Adrenal gland (tissue), 12 donors: ENCODE measurements around the gene PRR3. TPM values are rescaled to one million over a fixed set of nuclear protein-coding genes. Genes with fewer than 3 reads are reported as not detected.
A peak's percentile ranks its signal among the peaks of the same experiment; 100 is the strongest.

Source experiments
- DNase-seq, 7 donors: peaks; one replicate each; pipeline ENCODE4 v3.0.0-alpha.2; 2019 to 2020
- H3K27ac ChIP-seq, 5 donors: fragments of 200-600 bp; sonication (generic) in 4 of 5; 1 replicate in 3 of 5; 2 replicates in 2 of 5; pipeline versions ENCODE4 v1.5.1 to v1.8.0; 2016 to 2020; ENCODE audit warnings: mild to moderate bottlenecking in 1 of 5
- H3K27me3 ChIP-seq: fragments of 200-600 bp; 2 replicates; pipeline ENCODE4 v1.8.0; 2021
- H3K36me3 ChIP-seq, 2 donors: fragments of 200-600 bp; replicated peaks in 1 of 2; 1 replicate in 1 of 2; 2 replicates in 1 of 2; pipeline versions ENCODE4 v1.5.1 to v1.8.0; 2018 to 2022
- H3K4me1 ChIP-seq, 2 donors: fragments of 200-600 bp; replicated peaks in 1 of 2; 1 replicate in 1 of 2; 2 replicates in 1 of 2; pipeline versions ENCODE4 v1.5.1 to v1.8.0; 2018 to 2021
- H3K4me3 ChIP-seq, 4 donors: fragments of 200-600 bp; sonication (generic) in 3 of 4; one replicate each; pipeline ENCODE4 v1.5.1; 2016 to 2018
- H3K9me3 ChIP-seq, 3 donors: fragments of 200-600 bp; sonication (generic) in 1 of 3; replicated peaks in 1 of 3; 1 replicate in 2 of 3; 2 replicates in 1 of 3; pipeline versions ENCODE4 v1.5.1 to v1.8.0; 2016 to 2021
- POLR2A ChIP-seq, 2 donors: fragments of 450-650 bp; IDR thresholded peaks; one replicate each; pipeline ENCODE4 v1.6.1; 2017; ENCODE audit warnings: antibody characterized with exemption in 2 of 2, mild to moderate bottlenecking in 2 of 2, moderate library complexity in 1 of 2
- WGBS, 4 donors: extraction: QIAGEN DNeasy Blood & Tissue Kit in 2 of 4; methylation state at CpG; one replicate each; pipeline versions ENCODE4 v1.1.5 to v1.1.7; 2013 to 2017; 5-methylcytosine and 5-hydroxymethylcytosine counted together
- intact Hi-C, 2 donors: fragments of 100-400 bp; cut with DNase I; formaldehyde crosslinking; loops; one replicate each; pipeline versions ENCODE4 v1.14.1 to v1.15.0; 2022 to 2023
- polyA plus RNA-seq, 3 donors: library from polyadenylated mRNA; stranded (reverse); fragments of 200-250 nt in 2 of 3; fragments of 350-450 nt in 1 of 3; fragmentation: Illumina TruSeq in 1 of 3; extraction: RNeasy Lipid Tissue Mini Kit (QIAGEN cat#74804) in 1 of 3; gene quantifications; one replicate each; pipeline ENCODE4 v1.2.3, GENCODE V29; 2013 to 2014
- total RNA-seq, 9 donors: library from RNA; depleted of rRNA in 4 of 9; stranded (reverse); fragments of >200 nt in 4 of 9; fragments of 120-200 nt in 1 of 9; fragmentation: NEBNext Ultra II Directional in 1 of 9; extraction: Animal tissue kit (Norgen Biotek cat#: 25700) in 1 of 9; gene quantifications; one replicate each; pipeline versions ENCODE4 v1.1.0 to v1.2.4, GENCODE V29; 2013 to 2023
- TF ChIP-seq, protein P1 (sequence below), 6 experiments: fragments of 450-650 bp in 4 of 6; fragments of 200-600 bp in 2 of 6; sonication (generic) in 1 of 6; IDR thresholded peaks; 1 replicate in 5 of 6; 2 replicates in 1 of 6; pipeline versions ENCODE4 v1.5.1 to v1.8.0; 2016 to 2021; ENCODE audit warnings: antibody characterized with exemption in 6 of 6, mild to moderate bottlenecking in 2 of 6, moderate library complexity in 1 of 6
- donor health status: healthy with polysubstance abuse.
- donor health status: Bipolar disorder and iron deficiency.
- donor health status: DM: yes; HTN: yes; CAD: no.
- donor health status: DM: no; HTN: no; CAD: no.
- donor health status: DM: no; HTN: no; CAD: no.
- donor health status: DM: yes; HTN: yes; CAD: no.

PRR3 gene
- total and polyA plus RNA-seq, 12 donors, result 1.8 to 25.5 (median 12.1) TPM

DNA sequence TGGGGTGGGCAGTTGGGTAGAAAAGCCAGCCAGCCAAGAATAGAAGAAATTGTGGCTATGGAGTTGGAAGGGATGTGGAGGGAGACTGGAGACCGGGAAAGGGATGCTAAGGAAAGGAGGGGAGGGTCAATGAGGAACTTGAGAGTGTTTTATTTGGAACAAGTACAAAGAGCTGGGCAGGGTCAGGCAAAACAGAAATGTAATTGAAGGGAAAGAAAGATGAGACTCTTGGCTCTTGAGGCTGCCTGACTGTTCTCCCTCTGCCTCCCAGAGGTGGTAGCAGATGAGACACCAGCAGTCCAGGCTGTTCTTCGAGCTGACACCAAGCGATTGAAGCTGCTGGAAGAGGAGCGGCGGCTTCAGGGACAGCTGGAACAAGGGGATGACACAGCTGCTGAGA, 26.8 kb downstream of the PRR3 start:
- Histone ChIP-seq H3K9me3 (no peaks in the 10 kb centered on the region), H3K4me3 (no peak overlapping the region), H3K27me3 (no peaks in the 10 kb centered on the region), H3K36me3 (peaks cover 0 to 99% of the 10 kb centered on the region in 2 donors), H3K27ac (no peak overlapping the region), H3K4me1 (no peaks in the 10 kb centered on the region)
- TF ChIP-seq, protein P1, sequence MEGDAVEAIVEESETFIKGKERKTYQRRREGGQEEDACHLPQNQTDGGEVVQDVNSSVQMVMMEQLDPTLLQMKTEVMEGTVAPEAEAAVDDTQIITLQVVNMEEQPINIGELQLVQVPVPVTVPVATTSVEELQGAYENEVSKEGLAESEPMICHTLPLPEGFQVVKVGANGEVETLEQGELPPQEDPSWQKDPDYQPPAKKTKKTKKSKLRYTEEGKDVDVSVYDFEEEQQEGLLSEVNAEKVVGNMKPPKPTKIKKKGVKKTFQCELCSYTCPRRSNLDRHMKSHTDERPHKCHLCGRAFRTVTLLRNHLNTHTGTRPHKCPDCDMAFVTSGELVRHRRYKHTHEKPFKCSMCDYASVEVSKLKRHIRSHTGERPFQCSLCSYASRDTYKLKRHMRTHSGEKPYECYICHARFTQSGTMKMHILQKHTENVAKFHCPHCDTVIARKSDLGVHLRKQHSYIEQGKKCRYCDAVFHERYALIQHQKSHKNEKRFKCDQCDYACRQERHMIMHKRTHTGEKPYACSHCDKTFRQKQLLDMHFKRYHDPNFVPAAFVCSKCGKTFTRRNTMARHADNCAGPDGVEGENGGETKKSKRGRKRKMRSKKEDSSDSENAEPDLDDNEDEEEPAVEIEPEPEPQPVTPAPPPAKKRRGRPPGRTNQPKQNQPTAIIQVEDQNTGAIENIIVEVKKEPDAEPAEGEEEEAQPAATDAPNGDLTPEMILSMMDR (IDR thresholded peaks at IDR 0.05), result no peak
- no peak for TF ChIP-seq POLR2A (IDR thresholded peaks at IDR 0.05)
- WGBS, 4 donors, result 77 to 89% (median 85%) methylated on average over 5 of the region's 5 CpGs
- DNase-seq, result no peak
- intact Hi-C loops, result loop anchor here in 1 of 2 donors (10.0 kb wide), 1 partner anchor 81 kb away; no protein-coding TSS in a partner anchor

GRCh38 chr6:30589754-30590358, 32.8 kb downstream of the PRR3 start:
- no peak for TF ChIP-seq POLR2A (IDR thresholded peaks at IDR 0.05)
- TF ChIP-seq, protein P1 (IDR thresholded peaks at IDR 0.05), result no peak
- intact Hi-C loops, result loop anchor here in 1 of 2 donors (5.0 to 10.0 kb wide), 2 partner anchors 48 to 75 kb away; no protein-coding TSS in a partner anchor

DNA sequence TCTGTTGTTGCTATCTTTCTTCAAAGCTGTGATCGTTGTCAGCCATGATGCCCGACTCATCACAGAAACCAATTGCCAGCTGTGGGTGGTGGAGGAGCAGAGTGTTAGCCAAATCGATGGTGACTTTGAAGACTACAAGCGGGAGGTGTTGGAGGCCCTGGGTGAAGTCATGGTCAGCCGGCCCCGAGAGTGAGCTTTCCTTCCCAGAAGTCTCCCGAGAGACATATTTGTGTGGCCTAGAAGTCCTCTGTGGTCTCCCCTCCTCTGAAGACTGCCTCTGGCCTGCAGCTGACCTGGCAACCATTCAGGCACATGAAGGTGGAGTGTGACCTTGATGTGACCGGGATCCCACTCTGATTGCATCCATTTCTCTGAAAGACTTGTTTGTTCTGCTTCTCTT, 33.4 kb downstream of the PRR3 start:
- peak overlapping the region in 3 of 5 donors; percentile 54 to 90 (median 63) for H3K27ac ChIP-seq
- no peak overlapping the region for H3K4me3 ChIP-seq
- H3K9me3 ChIP-seq, result no peaks in the 10 kb centered on the region
- H3K36me3 ChIP-seq, result peaks cover 0 to 73% of the 10 kb centered on the region in 2 donors
- 57 to 78% (median 62%) methylated on average over 7 to 8 of the region's 8 CpGs for WGBS, 4 donors
- no peak for TF ChIP-seq POLR2A (IDR thresholded peaks at IDR 0.05)
- TF ChIP-seq, protein P1 (IDR thresholded peaks at IDR 0.05), result no peak
- no peak for DNase-seq
- H3K4me1 ChIP-seq, result peaks cover 8 to 18% of the 10 kb centered on the region in 2 donors
- H3K27me3 ChIP-seq, result no peaks in the 10 kb centered on the region
- intact Hi-C loops, result no loop called here

More at GRCh38 chr6:30589754-30590358, 32.8 kb downstream of the PRR3 start:
- H3K4me1 ChIP-seq, result peaks cover 8 to 18% of the 10 kb centered on the region in 2 donors
- H3K27ac ChIP-seq, result peak overlapping the region in 2 of 5 donors; percentile 54 to 90
- H3K27me3 ChIP-seq, result no peaks in the 10 kb centered on the region
- WGBS, 4 donors, result 93 to 97% (median 95%) methylated on average over 8 to 15 of the region's 15 CpGs
- no peak for DNase-seq
- H3K4me3 ChIP-seq, result no peak overlapping the region
- H3K9me3 ChIP-seq, result no peaks in the 10 kb centered on the region
- peaks cover 0 to 77% of the 10 kb centered on the region in 2 donors for H3K36me3 ChIP-seq

- 15 to 40% (median 33%) methylated on average over 1 of the region's 1 CpG for WGBS, 4 donors
- no peaks in the 10 kb centered on the region for H3K27me3 ChIP-seq
- DNase-seq, result no peak
- peak overlapping the region in 3 of 5 donors; percentile 54 to 90 (median 63) for H3K27ac ChIP-seq
- no peak overlapping the region for H3K4me3 ChIP-seq
- H3K4me1 ChIP-seq, result peaks cover 8 to 18% of the 10 kb centered on the region in 2 donors
- no peaks in the 10 kb centered on the region for H3K9me3 ChIP-seq
- intact Hi-C loops, result no loop called here
- peaks cover 0 to 68% of the 10 kb centered on the region in 2 donors for H3K36me3 ChIP-seq
- TF ChIP-seq, protein P1 (IDR thresholded peaks at IDR 0.05), result no peak
- no peak for TF ChIP-seq POLR2A (IDR thresholded peaks at IDR 0.05)
Observed at GRCh38 chr6:30591008-30591407, 33.9 kb downstream of the PRR3 start.
